ENCODE results near the gene ZNF773. TPM values are rescaled to one million over a fixed set of nuclear protein-coding genes. Genes with fewer than 3 reads are reported as not detected.
"Not testable (repeated sequence)": the region's sequence is repeated elsewhere in the genome, so short reads cannot be mapped to it uniquely, and the experiment has no call there.

Gene ZNF773
- total RNA-seq, 1 experiment from 2014 or later = 10.2 TPM

DNA sequence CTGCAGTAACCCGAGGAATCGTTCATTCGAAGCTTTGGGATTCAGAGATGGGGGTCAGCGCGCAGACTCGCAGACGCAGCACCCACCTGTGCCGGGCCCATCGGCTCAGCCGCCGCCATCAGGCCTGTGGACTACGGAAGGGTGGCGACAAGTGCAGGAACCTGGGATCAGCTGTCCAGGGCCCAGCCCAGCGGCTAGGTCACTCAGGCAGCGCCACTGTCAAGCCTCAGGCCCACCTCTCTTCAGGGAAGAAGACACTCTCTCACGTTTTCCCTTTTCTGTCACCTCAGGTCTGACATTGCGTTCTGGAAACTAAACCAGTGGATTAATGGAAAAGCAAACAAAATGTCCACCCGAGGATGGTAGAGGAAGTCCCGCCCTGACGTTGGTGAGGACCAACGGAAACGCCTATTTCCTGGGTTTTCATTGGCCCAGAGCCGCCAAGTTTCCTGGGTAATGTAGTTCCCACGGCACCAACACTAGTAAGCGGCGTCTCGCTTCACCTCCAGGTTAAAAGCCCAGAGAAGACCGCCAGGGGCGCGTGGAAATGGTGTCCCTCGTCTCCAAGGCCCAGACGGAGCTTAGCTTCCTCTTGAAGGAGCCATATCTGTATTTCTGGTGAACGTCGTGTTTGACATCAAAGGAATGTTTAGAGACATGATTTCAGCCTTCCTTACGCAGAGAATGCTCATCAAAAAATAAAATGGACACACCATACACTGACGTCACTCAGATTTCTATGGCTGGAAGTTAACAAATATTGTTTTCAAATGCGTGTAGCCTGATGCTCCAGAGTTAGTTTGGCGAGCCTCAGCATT, 22.3 kb upstream of the ZNF773 start, which contains the start of gene ZNF772:
Gene ZNF772, minus strand, starts transcription at position 376 of the 818 bp plus-strand sequence. Its CDS starts 257 bp downstream, at position 119.
- peaks cover 72% of the 10 kb centered on the region for H3K9me3 ChIP-seq (ENCODE audit: control insufficient read depth, insufficient read depth, low read depth, low read length)
- H3K4me1 ChIP-seq (ENCODE audit: control insufficient read depth, insufficient read depth, low read length) = no peaks in the 10 kb centered on the region
- in situ Hi-C loops (cut with HindIII; ENCODE audit: low pct_unique_long_range_greater_than_20kb, low sequenced_read_pairs) (no loop called here), intact Hi-C loops (cut with micrococcal nuclease; ENCODE audit: unreplicated experiment) (no loop called here)
- ATAC-seq (peak; percentile 100), DNase-seq (ENCODE audit: low read depth, low spot score) (peak; percentile 86)
- CTCF ChIA-PET = no interaction called here
- peak; percentile 36; the same call in 1 of the 2 replicates for TF ChIP-seq POLR2AphosphoS5 (IDR thresholded peaks at IDR 0.05; ENCODE audit: low read depth, low read length)
- TF ChIP-seq, protein P1, sequence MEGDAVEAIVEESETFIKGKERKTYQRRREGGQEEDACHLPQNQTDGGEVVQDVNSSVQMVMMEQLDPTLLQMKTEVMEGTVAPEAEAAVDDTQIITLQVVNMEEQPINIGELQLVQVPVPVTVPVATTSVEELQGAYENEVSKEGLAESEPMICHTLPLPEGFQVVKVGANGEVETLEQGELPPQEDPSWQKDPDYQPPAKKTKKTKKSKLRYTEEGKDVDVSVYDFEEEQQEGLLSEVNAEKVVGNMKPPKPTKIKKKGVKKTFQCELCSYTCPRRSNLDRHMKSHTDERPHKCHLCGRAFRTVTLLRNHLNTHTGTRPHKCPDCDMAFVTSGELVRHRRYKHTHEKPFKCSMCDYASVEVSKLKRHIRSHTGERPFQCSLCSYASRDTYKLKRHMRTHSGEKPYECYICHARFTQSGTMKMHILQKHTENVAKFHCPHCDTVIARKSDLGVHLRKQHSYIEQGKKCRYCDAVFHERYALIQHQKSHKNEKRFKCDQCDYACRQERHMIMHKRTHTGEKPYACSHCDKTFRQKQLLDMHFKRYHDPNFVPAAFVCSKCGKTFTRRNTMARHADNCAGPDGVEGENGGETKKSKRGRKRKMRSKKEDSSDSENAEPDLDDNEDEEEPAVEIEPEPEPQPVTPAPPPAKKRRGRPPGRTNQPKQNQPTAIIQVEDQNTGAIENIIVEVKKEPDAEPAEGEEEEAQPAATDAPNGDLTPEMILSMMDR (IDR thresholded peaks at IDR 0.05) = peak; percentile 58
- peak; percentile 44; the same call in 1 of the 2 replicates for TF ChIP-seq TCF7L2 (IDR thresholded peaks at IDR 0.05; ENCODE audit: low read depth, low read length)
- no peak for TF ChIP-seq REST (IDR thresholded peaks at IDR 0.05; ENCODE audit: insufficient read depth in 1 of 2, low read depth in 2 of 2, low read length in 1 of 2)
- TF ChIP-seq SIN3A (IDR thresholded peaks at IDR 0.05; ENCODE audit: borderline replicate concordance, insufficient read depth, low read depth, low read length) = no peak
- peak within 1 kb of the TSS; percentile 61 to 81 for H3K4me3 ChIP-seq (ENCODE audit: low read depth in 2 of 2, low read length in 2 of 2)
- no peaks in the 10 kb centered on the region for H3K27me3 ChIP-seq (ENCODE audit: control insufficient read depth, insufficient read depth, low read length)
- POLR2A ChIA-PET = no interaction called here
- BruUV-seq (replicated peaks) = TSS peak; percentile 88
- peak within 1 kb of the TSS; percentile 89 for H3K27ac ChIP-seq (ENCODE audit: low read length)
- no peaks in the 10 kb centered on the region for H3K36me3 ChIP-seq (ENCODE audit: control insufficient read depth, insufficient read depth, low read length)

GRCh38 chr19:57487477-57488298, 12.1 kb upstream of the ZNF773 start, which contains the start of gene ZNF419:
Gene ZNF419, plus strand, starts transcription at chr19:57487750. Its CDS starts 201 bp downstream, at chr19:57487951.
- BruUV-seq (replicated peaks); H3K9me3 ChIP-seq (ENCODE audit: control insufficient read depth, insufficient read depth, low read depth, low read length); CTCF ChIA-PET; H3K4me1 ChIP-seq (ENCODE audit: control insufficient read depth, insufficient read depth, low read length); in situ Hi-C loops (cut with HindIII; ENCODE audit: low pct_unique_long_range_greater_than_20kb, low sequenced_read_pairs); POLR2A ChIA-PET; H3K27me3 ChIP-seq (ENCODE audit: control insufficient read depth, insufficient read depth, low read length); intact Hi-C loops (cut with micrococcal nuclease; ENCODE audit: unreplicated experiment); H3K36me3 ChIP-seq (ENCODE audit: control insufficient read depth, insufficient read depth, low read length): not testable (repeated sequence)
- TF ChIP-seq POLR2AphosphoS5 (IDR thresholded peaks at IDR 0.05; ENCODE audit: low read depth, low read length) (peak; percentile 59), REST (IDR thresholded peaks at IDR 0.05; ENCODE audit: insufficient read depth in 1 of 2, low read depth in 2 of 2, low read length in 1 of 2) (0 out of 4 replicates have a peak, but pooled peaks of 1 of the 2 experiments have one; percentile 9)
- peak; percentile 76 for DNase-seq (ENCODE audit: low read depth, low spot score)
- Histone ChIP-seq H3K27ac (ENCODE audit: low read length) (peak within 1 kb of the TSS; percentile 62), H3K4me3 (ENCODE audit: low read depth in 2 of 2, low read length in 2 of 2) (peak within 1 kb of the TSS; percentile 77 to 88)
- ATAC-seq = peak; percentile 100

- intact Hi-C loops (cut with micrococcal nuclease; ENCODE audit: unreplicated experiment); H3K27ac ChIP-seq (ENCODE audit: low read length); H3K27me3 ChIP-seq (ENCODE audit: control insufficient read depth, insufficient read depth, low read length); CTCF ChIA-PET; DNase-seq (ENCODE audit: low read depth, low spot score); POLR2A ChIA-PET; H3K36me3 ChIP-seq (ENCODE audit: control insufficient read depth, insufficient read depth, low read length); H3K9me3 ChIP-seq (ENCODE audit: control insufficient read depth, insufficient read depth, low read depth, low read length); in situ Hi-C loops (cut with HindIII; ENCODE audit: low pct_unique_long_range_greater_than_20kb, low sequenced_read_pairs); H3K4me1 ChIP-seq (ENCODE audit: control insufficient read depth, insufficient read depth, low read length): not testable (repeated sequence)
- H3K4me3 ChIP-seq (ENCODE audit: low read depth in 2 of 2, low read length in 2 of 2) = peak overlapping the region; percentile 55 to 77
- BruUV-seq (replicated peaks) = TSS peak; percentile 70
- peak; percentile 13 for ATAC-seq
Observed at GRCh38 chr19:57488299-57488644, 11.5 kb upstream of the ZNF773 start.

DNA sequence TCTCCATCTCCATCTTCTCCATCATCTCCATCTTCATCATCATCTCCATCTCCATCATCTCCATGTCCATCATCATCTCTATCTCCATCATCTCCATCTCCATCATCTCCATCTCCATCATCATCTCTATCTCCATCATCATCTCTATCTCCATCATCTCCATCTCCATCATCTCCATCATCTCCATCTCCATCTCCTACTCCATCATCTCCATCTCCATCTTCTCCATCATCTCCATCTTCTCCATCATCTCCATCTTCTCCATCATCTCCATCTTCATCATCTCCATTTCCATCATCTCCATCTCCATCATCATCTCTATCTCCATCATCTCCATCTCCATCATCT, 432 bp upstream of the ZNF773 start:
- H3K27me3 ChIP-seq (ENCODE audit: control insufficient read depth, insufficient read depth, low read length); DNase-seq (ENCODE audit: low read depth, low spot score); H3K9me3 ChIP-seq (ENCODE audit: control insufficient read depth, insufficient read depth, low read depth, low read length); ATAC-seq; H3K36me3 ChIP-seq (ENCODE audit: control insufficient read depth, insufficient read depth, low read length); H3K27ac ChIP-seq (ENCODE audit: low read length); CTCF ChIA-PET; POLR2A ChIA-PET; BruUV-seq (replicated peaks); H3K4me1 ChIP-seq (ENCODE audit: control insufficient read depth, insufficient read depth, low read length); intact Hi-C loops (cut with micrococcal nuclease; ENCODE audit: unreplicated experiment); in situ Hi-C loops (cut with HindIII; ENCODE audit: low pct_unique_long_range_greater_than_20kb, low sequenced_read_pairs): not testable (repeated sequence)
- peak overlapping the region; percentile 61 to 69; a peak in 2 of 4 replicates for H3K4me3 ChIP-seq (ENCODE audit: low read depth in 2 of 2, low read length in 2 of 2)

All from Panc1 (cell line).